ENCODE results near the gene METAP1.
"Not testable (repeated sequence)": the region's sequence is repeated elsewhere in the genome, so short reads cannot be mapped to it uniquely, and the experiment has no call there.

METAP1 gene

DNA sequence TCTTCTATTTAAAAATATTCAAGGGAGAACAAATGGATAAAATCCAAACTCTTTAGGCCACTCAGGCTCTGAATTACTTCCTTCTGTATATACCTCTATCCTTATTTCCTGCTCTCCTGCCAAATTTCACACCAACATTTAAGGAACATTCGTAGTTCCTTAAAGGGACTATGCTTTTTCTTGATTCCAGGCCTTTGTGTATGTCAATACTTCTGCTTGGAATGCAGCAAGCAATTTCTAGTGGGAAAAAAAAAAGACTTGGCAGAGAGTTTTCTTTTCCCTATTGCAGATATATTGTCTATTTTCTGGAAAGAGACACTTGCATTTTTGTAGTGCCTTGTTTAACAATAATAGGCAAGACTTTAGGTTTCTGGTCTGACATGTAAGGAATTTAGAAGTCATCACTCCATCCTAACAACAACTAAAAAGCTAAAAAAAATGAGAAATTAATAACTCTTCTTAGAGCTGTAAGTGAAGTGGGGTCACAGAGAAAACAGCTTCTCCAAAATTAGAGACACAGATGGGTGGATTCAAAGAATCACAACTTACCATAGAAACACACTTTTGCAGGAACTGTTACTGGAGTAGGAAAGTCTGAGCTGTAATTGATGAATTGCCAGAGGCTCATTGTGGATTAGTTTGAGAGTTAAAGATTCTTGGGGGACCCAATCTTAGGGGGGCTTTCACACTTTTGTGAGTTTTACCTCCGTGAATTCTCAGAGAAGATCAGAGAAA is 95.1 kb downstream of the METAP1 start:
- H2BK12ac ChIP-seq (ENCODE audit: low read length), result no peak overlapping the region
- H3K79me1 ChIP-seq (ENCODE audit: low read length), result peaks cover 16% of the 10 kb centered on the region
- peak overlapping the region; percentile 78 for H3K27ac ChIP-seq (ENCODE audit: low read depth, low read length)
- H2AK5ac ChIP-seq (ENCODE audit: low read length), result no peak overlapping the region
- no peak overlapping the region for H3K23ac ChIP-seq (ENCODE audit: low read length)
- H3K18ac ChIP-seq (ENCODE audit: low read length), result no peak overlapping the region
- no peak overlapping the region for H2BK120ac ChIP-seq (ENCODE audit: insufficient read depth, low read length, poor library complexity)
- H3K14ac ChIP-seq (ENCODE audit: low read length), result no peak overlapping the region
- H3K4me3 ChIP-seq (ENCODE audit: low read depth, low read length), result no peak overlapping the region
- no CpG with 5 or more reads among the region's 2 CpGs for WGBS (ENCODE audit: extremely low coverage, insufficient coverage, insufficient read length)
- peak overlapping the region; percentile 50 for H3K4me2 ChIP-seq (ENCODE audit: low read length)
- DNase-seq, result no peak
- H3K4ac ChIP-seq (ENCODE audit: low read depth, low read length), result no peak overlapping the region
- H3K27me3 ChIP-seq (ENCODE audit: insufficient read depth, low read length), result no peaks in the 10 kb centered on the region
- no peak overlapping the region for H4K8ac ChIP-seq (ENCODE audit: low read depth, low read length)
- no peak overlapping the region for H2AFZ ChIP-seq (ENCODE audit: insufficient read depth, low read length, poor library complexity)
- H2BK5ac ChIP-seq (ENCODE audit: low read depth, low read length, poor library complexity), result no peak overlapping the region
- H4K91ac ChIP-seq (ENCODE audit: low read depth, low read length), result no peak overlapping the region
- H4K12ac ChIP-seq (ENCODE audit: low read depth, low read length), result no peak overlapping the region
- no peaks in the 10 kb centered on the region for H3K9me3 ChIP-seq (ENCODE audit: insufficient read depth, low read depth, low read length)
- H3K4me1 ChIP-seq (ENCODE audit: control insufficient read depth in 1 of 2, insufficient read depth in 2 of 2, low read length in 2 of 2), result peaks cover 0 to 4% of the 10 kb centered on the region in 2 experiments
- H3K36me3 ChIP-seq (ENCODE audit: control insufficient read depth in 1 of 2, insufficient read depth in 2 of 2, low read length in 2 of 2), result peaks cover 0 to 1% of the 10 kb centered on the region in 2 experiments
- H3K79me2 ChIP-seq (ENCODE audit: control insufficient read depth, insufficient read depth, low read length, poor library complexity), result peaks cover 21% of the 10 kb centered on the region
- H3K9ac ChIP-seq (ENCODE audit: low read length), result no peak overlapping the region

DNA sequence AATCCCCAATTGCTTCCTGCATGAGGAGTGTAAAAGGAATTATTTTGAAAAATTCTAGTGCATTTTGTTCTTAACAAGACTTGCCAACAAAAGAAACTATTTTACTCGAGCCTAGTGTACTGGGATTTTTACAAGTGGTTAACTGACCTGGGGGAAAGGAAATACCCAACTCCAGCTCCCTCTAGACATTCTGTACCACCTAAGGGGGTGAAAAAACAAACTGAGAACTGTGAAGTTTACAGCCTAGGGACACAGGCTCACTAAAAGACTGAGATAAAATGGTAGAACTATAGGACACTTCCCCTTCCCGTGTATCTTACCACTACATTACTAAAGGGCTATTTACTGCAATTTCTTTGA is 95.7 kb downstream of the METAP1 start:
- H3K9ac ChIP-seq (ENCODE audit: low read length), result no peak overlapping the region

DNA sequence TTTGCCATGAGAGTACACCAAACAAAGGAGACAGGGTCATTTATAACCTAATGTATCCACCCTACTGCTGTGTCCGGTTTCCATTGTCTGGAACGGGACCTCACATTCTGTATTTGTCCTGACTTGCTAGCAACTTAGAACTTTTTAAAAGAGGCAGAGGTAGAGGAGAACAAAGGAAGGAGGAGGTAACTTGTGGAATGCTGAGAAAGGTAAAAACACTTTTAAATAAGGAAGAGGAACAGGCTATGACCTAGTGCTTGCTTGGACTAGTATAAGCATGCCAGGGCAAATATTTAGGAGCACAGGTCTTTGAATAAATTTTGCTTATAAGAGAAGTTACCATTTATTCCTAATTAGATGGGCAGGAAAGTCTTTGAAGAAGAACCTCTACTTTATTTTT is 96.3 kb downstream of the METAP1 start:
- H3K14ac ChIP-seq (ENCODE audit: low read length); DNase-seq: not testable (repeated sequence)

More for the DNA sequence above, 95.7 kb downstream of the METAP1 start:
- Histone ChIP-seq H2BK5ac (ENCODE audit: low read depth, low read length, poor library complexity) (no peak overlapping the region), H3K79me2 (ENCODE audit: control insufficient read depth, insufficient read depth, low read length, poor library complexity) (peaks cover 21% of the 10 kb centered on the region), H4K12ac (ENCODE audit: low read depth, low read length) (no peak overlapping the region), H2AFZ (ENCODE audit: insufficient read depth, low read length, poor library complexity) (no peak overlapping the region), H3K27me3 (ENCODE audit: insufficient read depth, low read length) (no peaks in the 10 kb centered on the region), H2AK5ac (ENCODE audit: low read length) (no peak overlapping the region), H3K4ac (ENCODE audit: low read depth, low read length) (no peak overlapping the region), H3K9me3 (ENCODE audit: insufficient read depth, low read depth, low read length) (no peaks in the 10 kb centered on the region), H3K23ac (ENCODE audit: low read length) (no peak overlapping the region), H3K18ac (ENCODE audit: low read length) (no peak overlapping the region), H2BK120ac (ENCODE audit: insufficient read depth, low read length, poor library complexity) (peak overlapping the region; percentile 33), H3K4me1 (ENCODE audit: control insufficient read depth in 1 of 2, insufficient read depth in 2 of 2, low read length in 2 of 2) (peaks cover 0 to 4% of the 10 kb centered on the region in 2 experiments), H3K36me3 (ENCODE audit: control insufficient read depth in 1 of 2, insufficient read depth in 2 of 2, low read length in 2 of 2) (no peaks in the 10 kb centered on the region), H3K79me1 (ENCODE audit: low read length) (peaks cover 16% of the 10 kb centered on the region), H4K8ac (ENCODE audit: low read depth, low read length) (no peak overlapping the region), H3K27ac (ENCODE audit: low read depth, low read length) (peak overlapping the region; percentile 78), H2BK12ac (ENCODE audit: low read length) (no peak overlapping the region), H3K4me3 (ENCODE audit: low read depth, low read length) (no peak overlapping the region), H3K4me2 (ENCODE audit: low read length) (peak overlapping the region; percentile 50), H4K91ac (ENCODE audit: low read depth, low read length) (no peak overlapping the region), H3K14ac (ENCODE audit: low read length) (no peak overlapping the region)
- DNase-seq, result no peak
- no CpG with 5 or more reads among the region's 2 CpGs for WGBS (ENCODE audit: extremely low coverage, insufficient coverage, insufficient read length)

DNA sequence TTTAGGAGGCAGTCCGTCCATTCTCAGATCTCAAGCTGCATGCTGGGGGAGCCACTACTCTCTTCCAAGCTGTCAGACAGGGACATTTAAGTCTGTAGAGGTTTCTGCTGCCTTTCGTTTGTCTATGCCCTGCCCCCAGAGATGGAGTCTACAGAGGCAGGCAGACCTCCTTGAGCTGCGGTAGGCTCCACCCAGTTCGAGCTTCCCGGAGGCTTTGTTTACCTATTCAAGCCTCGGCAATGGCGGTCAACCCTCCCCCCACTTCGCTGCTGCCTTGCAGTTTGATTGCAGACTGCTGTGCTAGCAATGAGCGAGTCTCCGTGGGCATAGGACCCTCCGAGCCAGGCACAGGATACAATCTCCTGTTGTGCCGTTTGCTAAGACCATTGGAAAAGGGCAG is 103.8 kb downstream of the METAP1 start:
- H4K12ac ChIP-seq (ENCODE audit: low read depth, low read length), result no peak overlapping the region
- H3K9ac ChIP-seq (ENCODE audit: low read length), result no peak overlapping the region
- peaks cover 0 to 2% of the 10 kb centered on the region in 2 experiments for H3K4me1 ChIP-seq (ENCODE audit: control insufficient read depth in 1 of 2, insufficient read depth in 2 of 2, low read length in 2 of 2)
- no peak overlapping the region for H3K23ac ChIP-seq (ENCODE audit: low read length)
- H3K79me2 ChIP-seq (ENCODE audit: control insufficient read depth, insufficient read depth, low read length, poor library complexity), result no peaks in the 10 kb centered on the region
- H3K4ac ChIP-seq (ENCODE audit: low read depth, low read length), result no peak overlapping the region
- H2AK5ac ChIP-seq (ENCODE audit: low read length), result no peak overlapping the region
- no peaks in the 10 kb centered on the region for H3K9me3 ChIP-seq (ENCODE audit: insufficient read depth, low read depth, low read length)
- no peak overlapping the region for H2AFZ ChIP-seq (ENCODE audit: insufficient read depth, low read length, poor library complexity)
- DNase-seq, result no peak
- H3K36me3 ChIP-seq (ENCODE audit: control insufficient read depth in 1 of 2, insufficient read depth in 2 of 2, low read length in 2 of 2), result peaks cover 0 to 2% of the 10 kb centered on the region in 2 experiments
- H2BK5ac ChIP-seq (ENCODE audit: low read depth, low read length, poor library complexity), result no peak overlapping the region
- H3K4me3 ChIP-seq (ENCODE audit: low read depth, low read length), result no peak overlapping the region
- H4K8ac ChIP-seq (ENCODE audit: low read depth, low read length), result no peak overlapping the region
- no peak overlapping the region for H3K27ac ChIP-seq (ENCODE audit: low read depth, low read length)
- peaks cover 2% of the 10 kb centered on the region for H3K79me1 ChIP-seq (ENCODE audit: low read length)
- WGBS (ENCODE audit: extremely low coverage, insufficient coverage, insufficient read length), result no CpG with 5 or more reads among the region's 12 CpGs
- H2BK120ac ChIP-seq (ENCODE audit: insufficient read depth, low read length, poor library complexity), result no peak overlapping the region
- no peak overlapping the region for H2BK12ac ChIP-seq (ENCODE audit: low read length)
- H3K18ac ChIP-seq (ENCODE audit: low read length), result no peak overlapping the region
- H3K4me2 ChIP-seq (ENCODE audit: low read length), result no peak overlapping the region
- H3K27me3 ChIP-seq (ENCODE audit: insufficient read depth, low read length), result no peaks in the 10 kb centered on the region
- no peak overlapping the region for H3K14ac ChIP-seq (ENCODE audit: low read length)
- H4K91ac ChIP-seq (ENCODE audit: low read depth, low read length), result no peak overlapping the region

More for the DNA sequence above, 96.3 kb downstream of the METAP1 start:
- no CpG with 5 or more reads among the region's 2 CpGs for WGBS (ENCODE audit: extremely low coverage, insufficient coverage, insufficient read length)
- not testable (repeated sequence) for H2BK120ac ChIP-seq (ENCODE audit: insufficient read depth, low read length, poor library complexity); H3K18ac ChIP-seq (ENCODE audit: low read length); H3K4me1 ChIP-seq (ENCODE audit: control insufficient read depth in 1 of 2, insufficient read depth in 2 of 2, low read length in 2 of 2); H2AFZ ChIP-seq (ENCODE audit: insufficient read depth, low read length, poor library complexity); H2AK5ac ChIP-seq (ENCODE audit: low read length); H4K12ac ChIP-seq (ENCODE audit: low read depth, low read length); H4K8ac ChIP-seq (ENCODE audit: low read depth, low read length); H2BK5ac ChIP-seq (ENCODE audit: low read depth, low read length, poor library complexity); H3K4me2 ChIP-seq (ENCODE audit: low read length); H3K27me3 ChIP-seq (ENCODE audit: insufficient read depth, low read length); H3K9ac ChIP-seq (ENCODE audit: low read length); H2BK12ac ChIP-seq (ENCODE audit: low read length); H4K91ac ChIP-seq (ENCODE audit: low read depth, low read length); H3K9me3 ChIP-seq (ENCODE audit: insufficient read depth, low read depth, low read length); H3K23ac ChIP-seq (ENCODE audit: low read length); H3K4me3 ChIP-seq (ENCODE audit: low read depth, low read length); H3K4ac ChIP-seq (ENCODE audit: low read depth, low read length); H3K36me3 ChIP-seq (ENCODE audit: control insufficient read depth in 1 of 2, insufficient read depth in 2 of 2, low read length in 2 of 2)
- Histone ChIP-seq H3K79me2 (ENCODE audit: control insufficient read depth, insufficient read depth, low read length, poor library complexity) (peaks cover 21% of the 10 kb centered on the region), H3K79me1 (ENCODE audit: low read length) (peaks cover 16% of the 10 kb centered on the region), H3K27ac (ENCODE audit: low read depth, low read length) (peak overlapping the region; percentile 78)
